Nephron (organoid): ENCODE results near the gene XRCC6.

Experiments
- H3K27ac Mint-ChIP-seq, 3 experiments: 2 replicates each; pipeline ENCODE4 v1.8.0; 2020; ENCODE audit warnings: mixed read lengths in 3 of 3, mild to moderate bottlenecking in 2 of 3, moderate library complexity in 1 of 3
- H3K27me3 Mint-ChIP-seq: 2 replicates; pipeline ENCODE4 v1.8.0; 2021; ENCODE audit warnings: low read depth, mild to moderate bottlenecking, moderate library complexity, mixed read lengths
- H3K36me3 Mint-ChIP-seq: 2 replicates; pipeline ENCODE4 v1.8.0; 2020; ENCODE audit warnings: low read depth, mixed read lengths
- H3K4me1 Mint-ChIP-seq: 2 replicates; pipeline ENCODE4 v1.8.0; 2020; ENCODE audit warnings: mixed read lengths
- H3K4me3 Mint-ChIP-seq, 3 experiments: 2 replicates each; pipeline ENCODE4 v1.8.0; 2020; ENCODE audit warnings: mild to moderate bottlenecking in 3 of 3, mixed read lengths in 3 of 3, moderate library complexity in 2 of 3
- H3K9me3 Mint-ChIP-seq: 2 replicates; pipeline ENCODE4 v1.8.0; 2020; ENCODE audit warnings: mixed read lengths
- TF ChIP-seq, protein P1 (sequence below), 3 experiments: fragments of 200-600 bp; sonication (generic); IDR thresholded peaks; one replicate each; pipeline ENCODE4 v1.5.0; 2021; ENCODE audit warnings: antibody characterized with exemption in 3 of 3; ENCODE audit not compliant: unreplicated experiment in 3 of 3

Gene XRCC6

DNA sequence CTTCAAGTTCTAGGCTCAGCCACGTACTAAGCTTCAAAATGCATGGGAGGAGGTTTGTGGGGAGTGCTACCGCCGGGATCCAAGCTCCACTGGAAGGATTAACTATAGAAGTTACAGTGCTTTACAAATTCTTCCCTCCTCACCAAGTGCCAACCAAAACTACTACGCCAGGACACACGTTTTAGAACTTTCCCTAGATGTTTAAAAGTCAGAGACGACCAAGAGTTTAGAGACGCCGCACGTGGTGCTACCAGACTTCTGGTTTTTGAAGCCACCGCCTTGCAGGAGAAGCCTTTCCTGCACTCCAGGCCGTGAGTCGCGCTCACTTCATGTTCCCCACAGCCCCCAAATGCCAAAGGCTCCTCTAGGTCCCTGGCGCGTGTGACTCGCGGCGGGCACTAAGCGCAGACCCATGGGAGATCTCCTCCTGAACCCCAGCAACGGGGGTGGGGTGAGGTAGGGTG, 66.8 kb downstream of the XRCC6 start:
- Mint-ChIP-seq H3K4me1 (peaks cover 20% of the 10 kb centered on the region), H3K27me3 (no peaks in the 10 kb centered on the region), H3K27ac (peak overlapping the region; percentile 96 to 99 (median 99)), H3K4me3 (peak overlapping the region; percentile 96 to 98 (median 97)), H3K9me3 (no peaks in the 10 kb centered on the region), H3K36me3 (no peaks in the 10 kb centered on the region)
- TF ChIP-seq, protein P1, sequence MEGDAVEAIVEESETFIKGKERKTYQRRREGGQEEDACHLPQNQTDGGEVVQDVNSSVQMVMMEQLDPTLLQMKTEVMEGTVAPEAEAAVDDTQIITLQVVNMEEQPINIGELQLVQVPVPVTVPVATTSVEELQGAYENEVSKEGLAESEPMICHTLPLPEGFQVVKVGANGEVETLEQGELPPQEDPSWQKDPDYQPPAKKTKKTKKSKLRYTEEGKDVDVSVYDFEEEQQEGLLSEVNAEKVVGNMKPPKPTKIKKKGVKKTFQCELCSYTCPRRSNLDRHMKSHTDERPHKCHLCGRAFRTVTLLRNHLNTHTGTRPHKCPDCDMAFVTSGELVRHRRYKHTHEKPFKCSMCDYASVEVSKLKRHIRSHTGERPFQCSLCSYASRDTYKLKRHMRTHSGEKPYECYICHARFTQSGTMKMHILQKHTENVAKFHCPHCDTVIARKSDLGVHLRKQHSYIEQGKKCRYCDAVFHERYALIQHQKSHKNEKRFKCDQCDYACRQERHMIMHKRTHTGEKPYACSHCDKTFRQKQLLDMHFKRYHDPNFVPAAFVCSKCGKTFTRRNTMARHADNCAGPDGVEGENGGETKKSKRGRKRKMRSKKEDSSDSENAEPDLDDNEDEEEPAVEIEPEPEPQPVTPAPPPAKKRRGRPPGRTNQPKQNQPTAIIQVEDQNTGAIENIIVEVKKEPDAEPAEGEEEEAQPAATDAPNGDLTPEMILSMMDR (IDR thresholded peaks at IDR 0.05; ENCODE audit: unreplicated experiment in 3 of 3): no peak

DNA sequence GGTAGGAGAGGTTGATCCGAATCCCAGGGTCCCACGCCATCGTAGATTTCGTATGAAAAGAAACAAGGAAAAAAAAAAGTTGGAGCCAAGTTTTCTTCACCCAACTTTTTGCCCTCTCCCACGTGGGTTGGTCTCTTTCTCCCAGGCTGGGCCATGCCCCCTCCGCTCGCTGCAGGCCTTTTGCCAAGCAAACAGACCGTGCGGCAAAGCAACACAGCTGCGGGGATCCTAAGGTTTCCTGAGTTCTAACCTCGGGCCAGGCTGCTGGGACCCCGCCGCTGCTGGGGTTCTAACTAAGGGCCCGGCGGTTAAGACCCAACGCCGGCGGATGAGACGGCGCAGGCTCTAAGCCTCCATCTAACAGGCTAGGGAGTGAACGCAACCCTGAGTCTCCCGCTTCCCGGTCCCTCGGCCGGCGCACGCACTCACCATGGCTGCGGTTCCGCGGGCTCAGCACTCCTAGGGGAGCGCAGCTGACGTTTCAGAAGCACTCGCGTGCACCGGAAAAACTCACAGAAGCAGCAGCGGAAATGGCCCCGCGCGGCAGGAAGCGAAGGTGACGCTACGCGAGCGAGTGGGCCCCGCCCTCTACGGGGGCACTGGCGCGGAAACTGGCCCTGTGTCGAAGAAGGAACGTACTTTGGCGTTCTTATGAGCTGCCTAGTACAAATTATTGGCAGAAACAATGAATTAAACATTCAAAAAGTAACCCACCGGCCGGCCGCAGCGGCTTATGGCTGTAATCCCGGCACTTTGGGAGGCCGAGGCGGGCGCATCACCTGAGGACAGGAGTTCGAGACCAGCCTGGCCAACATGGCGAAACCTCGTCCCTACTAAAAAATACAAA, 67.5 kb downstream of the XRCC6 start, which contains the start of gene SNU13:
SNU13 (minus strand) TSS at position 503 of the 847 bp plus-strand sequence; CDS start at position 432, 71 bp downstream.
- peaks cover 20% of the 10 kb centered on the region for H3K4me1 Mint-ChIP-seq
- H3K27me3 Mint-ChIP-seq: no peaks in the 10 kb centered on the region
- no peaks in the 10 kb centered on the region for H3K9me3 Mint-ChIP-seq
- peak within 1 kb of the TSS; percentile 96 to 98 (median 97) for H3K4me3 Mint-ChIP-seq
- peak within 1 kb of the TSS; percentile 96 to 99 (median 99) for H3K27ac Mint-ChIP-seq
- TF ChIP-seq, protein P1 (IDR thresholded peaks at IDR 0.05; ENCODE audit: unreplicated experiment in 3 of 3): no peak
- no peaks in the 10 kb centered on the region for H3K36me3 Mint-ChIP-seq

- Mint-ChIP-seq H3K4me1 (peaks cover 20% of the 10 kb centered on the region), H3K36me3 (no peaks in the 10 kb centered on the region), H3K27me3 (no peaks in the 10 kb centered on the region), H3K9me3 (no peaks in the 10 kb centered on the region), H3K27ac (peak overlapping the region; percentile 66 to 94 (median 76)), H3K4me3 (peak overlapping the region; percentile 84 to 98 (median 96))
- TF ChIP-seq, protein P1 (IDR thresholded peaks at IDR 0.05; ENCODE audit: unreplicated experiment in 3 of 3): no peak
Observed at GRCh38 chr22:41690476-41690875, 69.4 kb downstream of the XRCC6 start.

DNA sequence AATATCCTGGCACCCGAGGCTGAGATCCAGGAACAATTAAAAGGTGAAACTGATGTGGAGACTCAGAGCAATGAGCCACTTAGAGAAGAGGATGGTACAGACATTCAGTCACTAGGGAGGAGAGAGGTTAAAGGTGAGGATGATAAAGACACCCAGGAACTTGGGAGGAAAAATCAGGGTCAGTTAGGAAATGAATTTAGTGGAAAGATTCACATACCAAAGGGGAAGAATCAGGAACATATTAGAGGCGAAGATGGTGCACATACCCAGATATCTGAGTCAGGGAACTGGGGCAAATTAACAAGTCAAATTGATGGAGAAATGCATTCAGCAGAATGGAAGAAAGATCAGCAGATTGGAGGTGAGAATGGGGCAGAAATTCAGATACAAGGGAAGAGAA, 74.1 kb downstream of the XRCC6 start:
- H3K27ac Mint-ChIP-seq: no peak overlapping the region
- no peaks in the 10 kb centered on the region for H3K9me3 Mint-ChIP-seq
- TF ChIP-seq, protein P1 (IDR thresholded peaks at IDR 0.05; ENCODE audit: unreplicated experiment in 3 of 3): no peak
- H3K36me3 Mint-ChIP-seq: no peaks in the 10 kb centered on the region
- H3K4me1 Mint-ChIP-seq: peaks cover 8% of the 10 kb centered on the region
- no peak overlapping the region for H3K4me3 Mint-ChIP-seq
- no peaks in the 10 kb centered on the region for H3K27me3 Mint-ChIP-seq

DNA sequence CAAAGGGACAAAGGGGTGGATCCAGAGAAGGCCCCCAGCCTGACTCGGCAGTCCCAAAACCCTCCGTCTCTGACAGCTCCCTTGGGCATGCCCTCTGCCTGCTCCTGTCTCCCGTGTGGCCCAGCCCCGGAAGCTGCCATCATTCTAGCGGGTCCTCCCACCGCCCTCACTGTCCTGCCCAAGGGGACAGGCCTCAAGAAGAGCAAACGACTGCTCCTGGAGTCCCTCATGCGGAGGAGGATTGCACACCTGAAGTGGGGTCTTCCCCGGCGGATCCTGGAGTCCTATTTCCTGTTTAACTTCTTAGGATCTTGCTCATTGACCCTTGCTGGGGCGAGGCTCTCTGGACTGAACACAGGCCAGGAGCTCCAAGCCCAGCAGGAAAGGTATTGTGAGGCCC, 75.6 kb downstream of the XRCC6 start:
- Mint-ChIP-seq H3K4me1 (peaks cover 8% of the 10 kb centered on the region), H3K9me3 (no peaks in the 10 kb centered on the region), H3K36me3 (no peaks in the 10 kb centered on the region), H3K27ac (peak overlapping the region; percentile 48 to 66 (median 64)), H3K4me3 (peak overlapping the region in 2 of 3 experiments; percentile 49 to 57), H3K27me3 (no peaks in the 10 kb centered on the region)
- TF ChIP-seq, protein P1 (IDR thresholded peaks at IDR 0.05; ENCODE audit: unreplicated experiment in 3 of 3): no peak
